GM18520 (cell line): ENCODE data around the gene GPR3.
A peak's percentile ranks its signal among the peaks of the same experiment; 100 is the strongest.
"Not testable (repeated sequence)": the region's sequence is repeated elsewhere in the genome, so short reads cannot be mapped to it uniquely, and the experiment has no call there.

Experiments
- ATAC-seq: cut with Tn5 transposase; IDR thresholded peaks from one replicate; pipeline ENCODE4 v1.9.1; 2021; ENCODE audit not compliant: unreplicated experiment

GPR3 gene

GRCh38 chr1:27418326-27419185 lies 26.1 kb downstream of the GPR3 start:
- ATAC-seq = peak; percentile 59

- ATAC-seq = no peak
Observed at GRCh38 chr1:27423709-27424108, 31.3 kb downstream of the GPR3 start.

DNA sequence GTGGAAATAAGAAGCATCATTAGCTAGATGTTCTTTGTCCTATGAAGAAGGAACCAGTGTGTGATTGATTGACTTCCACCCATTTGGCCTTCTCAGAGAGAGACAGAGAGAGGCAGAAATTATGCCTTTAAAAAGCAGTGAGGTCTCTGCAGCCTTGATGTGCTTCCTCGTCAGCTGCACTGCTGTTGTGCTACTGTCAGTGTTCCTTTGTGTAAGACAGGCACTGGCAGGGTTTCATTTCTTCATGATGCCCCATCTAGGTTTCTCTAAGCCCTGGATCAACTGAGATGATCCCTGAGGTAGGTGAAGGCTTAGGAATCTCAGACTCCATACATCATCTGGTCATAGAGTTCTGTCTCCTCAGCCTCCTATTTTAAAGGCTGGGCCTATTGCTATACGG lies 34.9 kb downstream of the GPR3 start:
- no peak for ATAC-seq

DNA sequence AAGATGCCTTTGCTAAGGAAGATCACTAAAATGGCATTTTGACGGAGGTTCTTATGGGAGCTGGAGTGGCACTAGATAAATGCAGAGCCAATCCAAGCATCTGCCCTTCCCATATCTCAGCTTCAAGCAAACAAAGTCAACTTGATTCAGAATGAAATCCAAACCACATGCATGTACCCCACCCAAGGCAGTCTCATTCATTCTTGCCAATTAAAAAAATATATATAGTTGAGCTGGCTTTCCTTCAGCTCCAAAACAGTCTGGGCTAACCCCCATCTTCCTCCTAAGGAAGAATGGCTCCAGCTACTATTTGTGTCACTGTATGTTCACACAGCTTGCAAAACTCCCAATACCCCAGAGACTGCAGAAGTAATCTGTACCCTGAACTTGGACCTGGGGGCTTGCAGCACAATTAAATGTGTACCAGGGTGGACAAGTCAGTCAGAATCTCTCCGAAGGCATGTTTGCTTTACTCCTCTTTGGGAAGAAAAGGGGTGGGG lies 35.4 kb downstream of the GPR3 start:
- no peak for ATAC-seq

- ATAC-seq = no peak
Observed at GRCh38 chr1:27428316-27429028, 36.0 kb downstream of the GPR3 start.

DNA sequence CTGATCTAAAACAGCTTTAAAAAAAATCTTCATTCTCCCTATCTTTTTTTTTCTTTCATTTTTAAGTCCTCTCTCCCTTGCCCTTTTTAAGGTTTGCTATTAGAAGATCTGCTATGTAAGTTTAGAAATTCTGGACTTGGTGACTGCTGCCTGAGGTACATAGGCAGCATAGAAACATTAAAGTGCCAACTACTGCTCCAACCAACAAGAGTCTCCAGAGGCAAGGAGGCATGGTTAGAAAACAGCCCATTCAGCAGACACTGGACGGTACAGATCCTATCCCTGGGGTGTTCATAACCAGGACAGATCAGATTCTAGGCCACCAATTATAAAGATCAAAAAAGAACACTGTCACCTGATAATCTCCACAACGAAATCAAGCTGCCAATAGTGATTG lies 36.6 kb downstream of the GPR3 start:
- no peak for ATAC-seq

GRCh38 chr1:27430903-27431600 lies 38.6 kb downstream of the GPR3 start:
- no peak for ATAC-seq

- no peak for ATAC-seq
Observed at GRCh38 chr1:27431601-27431940, 39.1 kb downstream of the GPR3 start.

- ATAC-seq = not testable (repeated sequence)
Observed at GRCh38 chr1:27432725-27433124, 40.3 kb downstream of the GPR3 start.

- no peak for ATAC-seq
Observed at GRCh38 chr1:27433706-27434105, 41.3 kb downstream of the GPR3 start.

- ATAC-seq = no peak
Observed at GRCh38 chr1:27435566-27436203, 43.3 kb downstream of the GPR3 start.

- ATAC-seq = no peak
Observed at GRCh38 chr1:27436204-27437159, 44.1 kb downstream of the GPR3 start.

DNA sequence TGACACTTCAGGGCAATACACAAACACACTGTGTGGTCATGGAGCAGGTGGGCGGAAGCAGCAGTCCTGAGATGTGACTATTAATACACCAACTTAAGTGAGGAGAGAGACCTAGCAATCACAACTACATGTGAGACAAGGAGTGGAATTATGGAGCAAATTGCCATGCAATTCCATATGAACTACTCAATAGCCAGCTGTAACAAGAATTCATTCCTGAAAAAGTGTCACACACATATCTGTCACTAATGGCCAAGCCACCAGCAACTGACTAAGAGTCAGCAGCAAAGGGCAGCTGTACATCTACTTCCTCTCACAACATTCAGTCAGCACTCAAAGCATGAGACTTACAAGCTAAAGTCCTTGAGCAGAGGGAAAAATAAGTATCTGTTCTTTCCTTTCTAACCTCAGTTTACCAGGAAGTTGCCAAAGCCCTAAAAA lies 46.2 kb downstream of the GPR3 start:
- no peak for ATAC-seq

GRCh38 chr1:27439150-27439549 lies 46.7 kb downstream of the GPR3 start:
- no peak for ATAC-seq

DNA sequence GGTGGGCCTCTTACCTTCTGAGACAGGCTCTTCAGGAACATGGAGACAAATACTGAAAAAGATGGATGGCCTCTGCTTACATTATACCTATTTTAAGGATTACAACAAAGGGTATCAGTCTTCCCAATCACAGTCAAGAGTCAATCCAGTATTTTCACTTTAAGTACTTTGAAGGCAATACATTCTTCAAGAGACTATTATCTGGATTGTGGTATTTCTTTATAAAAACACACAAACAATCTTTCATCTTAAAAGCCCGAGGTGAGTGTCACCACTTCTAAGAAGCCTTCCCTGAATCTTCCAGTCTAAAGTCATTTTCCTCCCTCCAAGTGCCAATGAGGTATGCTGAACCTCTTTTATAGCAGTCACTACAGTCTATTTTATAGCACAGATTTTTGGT lies 52.2 kb downstream of the GPR3 start:
- no peak for ATAC-seq
